Urothelium cell line (cell line): Measurements from ENCODE around the gene SERGEF.
"Not testable (repeated sequence)": the region's sequence is repeated elsewhere in the genome, so short reads cannot be mapped to it uniquely, and the experiment has no call there.

ENCODE experiments used
- DNase-seq: peaks from one replicate; pipeline ENCODE4 v3.0.0; 2011; ENCODE audit warnings: low spot score, mixed read lengths
- FAIRE-seq: peaks from 2 replicates; lab custom pipeline; 2011; peaks lifted over from hg19 to GRCh38; lab: Jason Lieb, UNC

SERGEF gene

DNA sequence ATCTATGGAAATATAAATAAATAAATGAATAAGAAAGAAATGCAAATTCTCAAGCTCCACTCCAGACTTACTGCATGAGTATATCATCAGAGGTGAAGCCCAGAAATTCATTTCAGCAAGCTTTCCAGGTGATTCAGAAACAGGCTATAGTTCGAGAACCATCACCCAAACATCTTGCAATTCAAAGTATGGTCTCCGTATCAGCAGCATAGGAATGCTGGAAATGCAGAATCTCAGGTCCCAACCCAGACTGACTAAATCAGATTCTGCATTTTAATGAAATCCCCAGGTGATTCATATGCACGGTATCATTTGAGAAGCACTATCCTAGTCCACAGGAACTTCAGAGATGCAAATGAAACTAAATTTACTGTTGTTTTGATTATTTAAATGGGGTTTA is 95.3 kb downstream of the SERGEF start:
- FAIRE-seq = no peak
- DNase-seq = no peak

DNA sequence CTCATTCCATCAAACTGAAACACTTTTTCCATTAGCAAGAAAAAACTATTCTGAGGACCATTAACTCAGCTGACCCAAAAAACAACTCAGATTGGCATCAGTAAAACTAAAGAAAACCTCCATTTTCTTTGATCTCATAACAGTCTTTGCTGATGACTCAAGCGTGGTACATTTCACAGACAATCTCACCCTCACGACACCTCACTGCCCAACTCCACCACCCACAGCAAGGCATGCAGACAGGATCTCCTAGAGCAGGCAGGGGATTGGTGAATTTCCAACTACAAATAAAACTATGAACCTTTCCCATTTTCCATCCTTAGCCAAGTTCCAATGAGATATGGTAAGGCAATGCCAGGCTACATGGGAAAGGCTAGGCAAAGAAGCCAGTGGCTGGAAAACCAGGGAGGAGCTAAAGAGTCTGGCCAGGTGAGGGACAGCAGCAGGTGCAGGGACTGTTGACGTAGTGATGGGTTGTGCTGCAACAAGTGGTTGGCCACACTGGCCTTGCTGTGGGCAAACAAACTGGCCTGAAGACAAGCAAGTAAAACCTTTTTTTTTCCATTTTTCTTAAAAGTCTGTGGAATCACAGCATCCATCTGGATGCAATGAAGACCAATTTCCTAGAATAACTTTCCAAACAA is 97.2 kb downstream of the SERGEF start:
- no peak for DNase-seq
- no peak for FAIRE-seq

DNA sequence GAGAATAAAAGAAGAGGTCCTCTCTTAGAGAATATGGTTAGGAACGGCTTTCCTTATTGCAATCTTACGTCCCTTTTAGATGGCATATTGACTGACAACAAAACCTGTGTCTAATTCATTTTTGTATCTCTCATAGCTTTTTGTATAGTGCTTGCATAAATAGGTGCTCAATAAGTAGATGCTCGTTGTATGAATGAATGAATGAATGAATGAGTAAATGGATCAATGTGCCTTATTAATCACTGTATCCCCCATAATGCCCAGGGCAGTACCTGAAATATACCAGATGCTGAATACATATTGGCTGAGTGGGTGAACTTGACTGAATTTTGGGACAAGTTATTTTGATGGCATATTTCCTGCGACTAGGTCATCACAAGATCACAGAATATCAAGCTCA is 97.9 kb downstream of the SERGEF start:
- FAIRE-seq (no peak), DNase-seq (no peak)

DNA sequence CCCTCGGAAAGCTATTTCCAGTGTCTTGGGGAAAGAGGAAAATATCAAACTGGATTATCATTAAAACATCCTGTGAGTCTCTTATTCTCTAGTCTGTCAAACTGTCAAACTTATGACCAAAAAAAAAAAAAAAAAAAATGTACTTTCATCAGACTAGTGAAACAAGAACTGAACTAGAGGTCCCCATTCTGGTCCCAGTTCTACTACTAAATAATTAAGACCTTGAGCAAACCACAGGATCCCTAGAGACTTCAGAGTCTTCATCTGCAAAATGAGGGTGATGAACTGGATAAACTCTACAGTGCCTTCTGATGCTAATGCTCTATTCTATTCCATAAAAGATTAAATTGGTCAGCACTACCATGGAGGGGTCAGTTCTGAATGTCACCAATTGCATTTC is 105.8 kb downstream of the SERGEF start:
- no peak for DNase-seq
- FAIRE-seq = no peak

DNA sequence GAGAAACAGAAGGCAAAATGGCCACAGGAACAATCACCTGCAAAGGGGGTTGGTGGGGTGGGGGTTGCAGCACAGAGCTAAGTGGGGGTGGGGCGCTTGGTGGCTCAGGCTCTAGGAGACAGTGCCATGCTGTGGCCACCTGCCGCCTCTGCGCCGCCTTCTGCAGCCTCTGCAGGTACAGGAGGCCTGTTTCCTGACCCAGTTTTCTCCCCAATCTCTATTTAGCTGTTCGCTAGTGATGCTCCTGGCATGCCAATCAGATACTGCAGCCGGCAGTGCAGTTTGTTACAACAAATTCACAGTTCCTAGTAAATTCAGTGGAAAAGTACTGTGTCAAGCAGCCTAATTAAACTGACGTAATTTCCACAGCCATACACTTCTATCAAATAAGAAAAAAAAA is 106.4 kb downstream of the SERGEF start:
- peak; percentile 18 for DNase-seq
- no peak for FAIRE-seq

DNA sequence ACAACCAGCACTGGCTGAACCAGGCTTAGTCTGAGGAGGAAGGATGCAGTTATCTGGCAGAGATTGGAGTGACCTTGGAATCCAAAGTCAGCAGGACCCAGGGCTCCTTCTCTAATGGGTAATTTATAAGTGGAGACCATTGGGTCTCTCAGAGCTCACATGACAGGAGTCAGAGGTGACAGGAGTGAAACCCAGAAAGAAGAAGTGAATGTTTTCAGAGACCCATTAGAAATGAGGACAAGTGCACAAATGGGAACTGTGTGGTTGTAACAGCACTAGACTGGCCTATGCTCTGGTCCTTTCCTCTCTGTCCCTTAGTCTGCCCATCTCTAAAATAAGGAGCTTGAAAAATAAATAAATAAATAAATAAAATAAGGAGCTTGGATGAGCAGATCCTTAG is 107.4 kb downstream of the SERGEF start:
- FAIRE-seq (no peak), DNase-seq (no peak)

DNA sequence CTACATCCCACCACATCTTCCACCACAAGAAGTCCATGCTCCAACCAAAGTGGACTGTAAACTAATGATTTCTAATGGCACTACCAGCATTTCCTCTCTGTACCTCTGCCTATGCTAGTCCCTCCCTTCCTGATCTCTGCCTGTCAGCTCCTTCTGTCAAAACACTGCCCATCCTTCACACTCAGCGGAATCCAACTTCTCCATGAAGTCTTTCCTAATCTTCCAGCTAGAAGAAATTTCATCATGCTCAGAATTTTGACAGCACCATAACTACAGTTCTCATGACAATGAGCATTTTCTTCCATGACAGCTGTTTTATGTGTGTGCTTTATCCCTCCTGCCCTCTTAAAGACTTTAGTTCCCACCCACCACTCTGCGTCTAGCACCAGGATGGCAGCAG is 111.4 kb downstream of the SERGEF start:
- FAIRE-seq (no peak), DNase-seq (no peak)

DNA sequence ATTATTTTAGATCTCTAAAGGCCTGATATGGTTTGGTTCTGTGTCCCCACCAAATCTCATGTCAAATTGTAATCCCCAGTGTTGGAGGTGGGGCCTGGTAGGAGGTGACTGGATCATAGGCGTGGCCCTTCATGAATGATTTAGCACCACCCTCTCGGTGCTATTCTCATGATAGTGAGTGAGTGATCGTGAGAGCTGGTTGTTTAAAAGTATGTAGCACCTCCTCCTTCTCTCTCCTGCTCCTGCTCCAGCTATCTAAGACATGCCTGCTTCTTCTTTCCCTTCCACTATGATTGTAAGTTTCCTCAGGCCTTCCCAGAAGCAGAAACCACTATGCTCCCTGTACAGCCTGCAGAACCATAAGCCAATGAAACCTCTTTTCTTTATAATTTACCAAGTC is 114.1 kb downstream of the SERGEF start:
- FAIRE-seq = no peak
- no peak for DNase-seq

DNA sequence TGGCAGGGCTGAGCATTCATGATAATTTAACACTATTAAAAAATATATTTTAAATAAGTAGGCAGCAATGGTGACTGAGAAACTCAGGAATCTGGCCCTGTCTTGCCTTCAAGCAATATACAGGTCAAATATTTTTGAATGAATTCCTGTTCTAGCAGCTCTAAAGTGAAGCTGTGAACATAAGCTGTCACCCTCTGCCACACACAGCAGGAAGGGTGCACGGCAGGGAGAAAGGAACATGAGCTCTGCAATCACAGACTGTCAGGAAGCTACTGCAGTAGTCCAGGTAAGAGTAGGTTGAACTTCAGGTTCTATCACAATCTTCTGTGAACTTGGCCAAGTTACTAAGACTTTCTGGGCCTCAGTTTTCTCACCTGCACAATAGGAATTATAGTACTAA is 114.8 kb downstream of the SERGEF start:
- DNase-seq (no peak), FAIRE-seq (no peak)

DNA sequence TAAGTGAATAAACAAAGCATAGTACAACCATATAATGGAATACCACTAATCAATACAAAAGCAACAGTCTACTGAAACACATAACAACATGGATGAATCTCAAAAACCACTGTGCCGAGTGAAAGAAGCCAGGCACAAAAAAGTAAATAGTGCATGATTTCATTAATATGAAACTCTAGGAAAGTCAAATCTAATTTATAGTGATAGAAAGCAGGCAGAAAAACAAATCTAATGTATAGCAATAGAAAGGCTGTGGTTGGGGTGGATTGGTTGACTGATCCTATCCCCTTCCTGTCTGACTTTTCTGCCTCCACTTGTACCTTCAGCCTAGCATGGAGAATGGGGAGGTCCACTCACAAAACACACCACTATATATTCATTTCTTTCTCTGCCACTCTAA is 115.4 kb downstream of the SERGEF start:
- no peak for FAIRE-seq
- no peak for DNase-seq

DNA sequence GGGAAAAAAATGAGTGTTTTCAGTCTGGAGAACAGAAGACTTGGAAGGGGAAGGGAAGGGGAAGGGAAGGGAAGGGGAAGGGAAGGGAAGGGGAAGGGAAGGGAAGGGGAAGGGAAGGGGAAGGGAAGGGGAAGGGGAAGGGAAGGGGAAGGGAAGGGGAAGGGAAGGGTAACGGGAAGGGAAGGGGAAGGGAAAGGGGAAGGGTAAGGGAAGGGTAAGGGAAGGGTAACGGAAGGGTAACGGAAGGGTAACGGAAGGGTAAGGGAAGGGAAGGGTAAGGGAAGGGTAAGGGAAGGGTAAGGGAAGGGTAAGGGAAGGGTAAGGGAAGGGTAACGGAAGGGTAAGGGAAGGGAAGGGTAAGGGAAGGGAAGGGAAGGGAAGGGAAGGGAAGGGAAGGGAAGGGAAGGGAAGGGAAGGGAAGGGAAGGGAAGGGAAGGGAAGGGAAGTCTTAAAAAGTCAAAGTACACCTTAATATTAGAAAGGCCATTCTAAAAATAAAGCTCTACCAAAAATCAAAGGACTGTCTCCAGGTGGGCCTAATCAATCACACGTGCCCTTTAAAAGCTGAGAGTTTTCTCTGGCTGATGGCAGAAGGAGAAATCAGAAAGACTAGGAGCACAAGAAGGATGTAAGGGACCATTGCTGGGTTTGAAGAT is 116.2 kb downstream of the SERGEF start:
- DNase-seq, FAIRE-seq: not testable (repeated sequence)

DNA sequence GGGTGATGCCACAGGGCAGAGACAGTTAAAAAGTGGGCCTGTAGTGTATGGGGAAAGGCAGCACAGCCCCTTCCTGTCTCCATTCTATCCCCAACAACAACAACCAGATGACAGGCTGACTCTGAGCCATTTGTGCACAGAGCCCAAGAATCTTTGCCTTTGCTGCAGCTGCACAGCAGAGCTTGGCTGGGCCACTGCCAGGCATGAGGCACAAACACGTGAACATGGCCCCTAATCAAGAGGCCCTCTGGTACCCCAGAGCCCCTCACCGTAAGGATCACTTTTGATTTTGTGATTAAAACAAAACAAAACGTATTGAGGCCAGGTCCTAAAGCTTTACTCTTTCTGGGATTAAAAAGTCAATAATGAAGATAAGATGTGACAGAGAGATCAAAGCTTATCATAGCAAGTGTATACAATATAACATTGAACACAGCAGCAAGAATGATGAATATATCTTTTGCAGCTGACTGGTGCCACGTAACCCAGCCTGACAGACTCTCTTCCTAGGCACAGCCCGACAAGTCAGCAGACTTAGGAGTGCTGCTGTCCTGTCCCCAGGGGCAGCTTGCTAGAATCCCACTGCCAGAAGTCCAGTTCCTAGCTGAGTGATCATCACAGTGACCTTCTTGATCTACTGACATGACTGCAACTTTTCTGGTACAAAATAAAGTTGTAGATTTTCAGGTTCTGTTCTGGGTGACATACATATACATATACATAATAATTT is 117.8 kb downstream of the SERGEF start:
- FAIRE-seq (no peak), DNase-seq (no peak)

DNA sequence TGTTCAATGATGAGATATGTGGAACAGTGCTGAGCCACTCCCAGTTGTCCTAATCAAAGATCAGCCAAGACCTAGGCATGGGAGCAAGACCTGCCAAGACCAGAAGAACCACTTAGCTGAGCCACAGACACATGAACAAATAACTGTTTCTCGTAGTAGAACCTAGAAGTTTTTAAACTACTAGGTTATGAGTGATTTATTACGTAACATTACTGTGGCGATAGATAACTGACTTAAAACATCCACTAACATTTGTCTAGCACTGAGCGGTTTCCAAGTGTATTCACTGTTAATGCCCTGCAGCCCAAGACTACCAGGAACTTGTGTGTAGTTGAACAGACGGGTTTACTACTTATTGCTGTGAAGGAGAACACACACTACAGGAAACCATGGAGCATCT is 120.4 kb downstream of the SERGEF start:
- DNase-seq (no peak), FAIRE-seq (no peak)

DNA sequence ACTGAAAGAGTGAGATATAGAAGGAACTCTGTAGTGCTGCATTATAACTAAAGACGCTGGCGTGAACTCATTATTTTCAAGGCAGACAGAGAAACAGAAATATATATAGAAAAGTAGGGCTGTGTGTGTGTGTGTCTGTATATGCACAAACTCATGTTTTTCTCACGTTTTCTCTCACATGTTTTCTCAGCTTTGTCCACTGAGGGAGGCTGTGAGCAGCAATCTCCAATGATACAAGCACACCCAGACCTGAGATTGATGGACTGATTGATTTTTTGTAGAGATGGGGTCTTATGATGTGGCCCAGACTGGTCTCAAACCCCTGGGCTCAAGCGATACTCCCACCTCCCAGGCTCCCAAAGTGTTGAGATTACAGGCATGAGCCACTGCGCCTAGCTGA is 122.5 kb downstream of the SERGEF start:
- FAIRE-seq (no peak), DNase-seq (no peak)

DNA sequence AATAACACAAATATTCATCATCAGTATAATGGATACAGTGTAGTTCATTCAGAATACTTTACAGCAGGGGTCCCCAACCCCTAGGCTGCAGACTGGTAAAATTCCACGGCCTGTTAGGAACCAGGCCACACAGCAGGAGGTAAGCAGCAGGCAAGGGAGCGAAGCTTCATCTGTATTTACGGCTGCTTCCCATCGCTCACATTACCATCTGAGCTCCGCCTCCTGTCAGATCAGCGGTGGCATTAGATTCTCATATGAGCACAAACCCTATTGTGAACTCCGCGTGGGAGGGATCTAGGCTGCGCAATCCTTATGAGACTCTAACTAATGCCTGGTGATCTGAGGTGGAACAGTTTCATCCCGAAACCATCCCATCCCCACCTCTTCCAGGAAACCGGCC is 125.1 kb downstream of the SERGEF start:
- no peak for FAIRE-seq
- DNase-seq = no peak

DNA sequence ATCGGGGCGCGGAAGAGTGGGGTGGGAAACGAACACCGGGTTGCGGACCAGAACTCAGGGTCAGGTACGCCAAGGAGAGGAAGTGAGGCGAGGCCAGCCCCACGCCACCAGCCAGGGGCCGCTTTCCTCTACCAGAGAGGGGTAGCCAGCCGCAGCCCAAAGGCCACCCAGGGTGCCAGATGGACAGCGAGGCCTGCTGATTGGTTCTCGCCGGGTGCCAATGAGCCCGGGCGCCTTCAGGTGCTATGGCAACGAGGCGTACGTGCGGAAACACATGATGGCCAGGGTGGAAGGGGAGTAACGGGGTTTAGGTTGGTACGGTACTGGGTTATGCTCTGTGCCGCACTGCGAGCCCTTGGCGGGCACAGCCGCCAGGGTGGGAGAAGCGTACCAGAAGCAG is 128.9 kb downstream of the SERGEF start:
- FAIRE-seq (no peak), DNase-seq (no peak)

DNA sequence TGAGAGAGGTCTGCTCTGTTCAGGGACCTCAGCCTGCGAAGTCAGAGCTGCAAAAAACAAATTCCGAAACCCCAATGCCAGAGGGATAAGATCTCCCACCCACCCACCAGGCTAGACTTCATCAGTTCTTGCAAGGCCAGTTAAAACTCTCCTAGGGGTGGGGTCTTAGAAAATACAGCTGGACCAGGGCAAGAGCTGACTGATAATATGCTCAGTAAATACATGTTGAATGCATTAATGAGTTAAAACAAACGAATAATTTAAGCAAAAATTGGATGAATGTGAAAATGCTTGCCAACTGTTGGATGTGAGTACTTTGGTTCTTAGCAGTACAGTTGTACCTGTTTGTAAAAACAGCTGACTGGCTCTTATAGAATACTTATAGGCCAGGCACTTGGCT is 129.8 kb downstream of the SERGEF start:
- FAIRE-seq = no peak
- DNase-seq = no peak

DNA sequence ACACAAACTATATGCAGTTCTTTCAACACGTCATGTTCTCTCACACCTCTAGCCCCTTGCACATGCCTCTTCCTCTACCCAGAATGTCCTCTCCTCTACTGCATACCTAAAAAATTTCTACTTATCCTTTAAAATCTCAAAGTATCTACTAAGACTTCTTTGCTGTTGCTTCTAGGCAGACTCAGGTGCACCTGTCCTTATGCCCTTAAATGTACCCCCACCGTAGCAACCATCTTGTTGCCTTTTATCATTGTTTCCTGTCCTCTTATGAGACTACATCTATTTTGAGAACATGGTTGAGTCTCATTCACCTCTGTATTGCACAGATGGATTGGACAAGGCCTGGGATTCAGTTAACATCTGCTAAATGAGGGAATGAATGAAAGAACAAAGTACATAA is 134.1 kb downstream of the SERGEF start:
- FAIRE-seq = no peak

DNA sequence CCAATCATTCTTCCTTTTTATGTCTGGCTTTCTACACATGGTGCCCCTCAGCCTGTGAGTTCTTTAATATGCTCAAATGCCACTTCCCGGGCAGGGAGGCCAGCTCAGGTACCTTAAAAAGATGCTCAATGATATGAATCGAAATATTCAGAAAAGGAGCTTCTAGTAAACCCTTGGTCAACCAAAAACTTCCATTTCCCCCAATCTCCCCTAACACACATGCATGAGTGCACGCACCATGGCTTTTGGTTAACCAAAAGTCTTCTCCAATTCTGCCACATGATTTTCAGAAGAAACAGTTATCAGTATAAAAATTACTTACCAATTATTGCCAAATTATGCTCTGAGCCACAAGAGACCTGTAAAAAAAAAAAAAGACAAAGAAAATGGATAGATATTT is 135.0 kb downstream of the SERGEF start:
- no peak for DNase-seq
- FAIRE-seq = no peak

More for the DNA sequence above, 134.1 kb downstream of the SERGEF start:
- no peak for DNase-seq

DNA sequence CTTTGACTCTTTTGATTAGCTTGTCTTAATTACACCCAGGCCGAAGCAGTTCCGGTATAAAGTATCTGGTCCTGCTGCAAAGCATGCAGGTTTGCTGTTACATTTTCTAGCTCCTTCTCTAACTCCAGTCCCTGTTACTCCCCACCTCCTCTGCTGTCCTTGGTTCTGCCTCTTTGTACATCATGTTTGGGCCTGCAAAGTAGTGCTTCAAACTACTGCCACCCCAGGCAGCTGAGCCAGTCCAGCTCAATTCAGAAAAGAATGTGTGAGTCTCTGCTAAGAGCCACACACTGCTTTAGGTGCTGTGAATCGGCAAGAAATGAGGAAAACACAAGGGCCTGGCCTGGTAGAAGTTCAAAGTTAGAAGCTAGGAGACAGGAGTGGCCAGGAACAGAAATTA is 136.0 kb downstream of the SERGEF start:
- FAIRE-seq = no peak
- no peak for DNase-seq

DNA sequence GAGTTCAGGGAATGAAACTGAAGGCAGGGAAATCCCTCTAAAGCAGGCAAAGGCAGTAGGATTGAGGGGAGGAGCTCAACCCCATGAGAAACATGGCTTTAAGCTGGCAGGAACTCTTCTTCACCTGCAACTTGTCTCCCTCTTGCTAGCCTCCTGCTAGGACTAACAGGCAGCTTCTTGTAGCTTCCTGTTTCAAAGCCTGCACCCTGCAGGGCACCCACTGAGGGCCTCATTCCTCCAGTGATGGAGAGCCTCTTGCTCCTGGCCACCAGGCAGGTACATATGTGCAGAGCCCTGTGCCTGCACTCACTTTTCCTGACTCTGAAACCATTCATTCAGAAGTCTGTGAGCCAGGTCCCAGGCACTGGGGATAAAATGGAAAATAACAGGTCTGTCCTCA is 137.0 kb downstream of the SERGEF start:
- DNase-seq = no peak
- FAIRE-seq = no peak

DNA sequence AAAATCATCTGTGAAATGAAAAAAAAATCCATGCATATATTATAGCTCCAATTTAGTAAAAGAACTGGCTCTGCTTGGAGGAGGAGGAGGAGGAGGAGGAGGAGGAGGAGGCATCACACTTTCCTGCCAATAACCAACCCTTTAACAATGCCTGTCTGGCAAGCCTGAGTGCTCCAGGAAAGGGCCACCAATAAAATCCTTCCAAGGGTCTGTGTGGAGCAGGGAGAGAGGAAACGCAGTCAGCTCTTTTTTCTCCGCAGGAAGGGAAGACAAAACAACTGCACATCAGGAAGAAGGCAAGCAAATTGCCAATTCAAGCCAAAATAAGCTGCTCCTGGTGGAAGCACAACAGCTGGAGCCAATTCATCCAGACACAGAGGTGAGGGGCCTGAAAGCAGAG is 139.3 kb downstream of the SERGEF start:
- no peak for FAIRE-seq
- no peak for DNase-seq
